K562 (cell line): Measurements from ENCODE around the gene VWA7. TPM values are rescaled to one million over a fixed set of nuclear protein-coding genes. Genes with fewer than 3 reads are reported as not detected.

ENCODE experiments used
- ATF1 ChIP-seq, 2 experiments: fragments of 450-650 bp in 1 of 2; IDR thresholded peaks; 2 replicates each; pipeline ENCODE4 v1.6.1; 2016; ENCODE audit warnings: missing compliant biosample characterization in 1 of 2, missing genetic modification characterization in 1 of 2
- ATF7 ChIP-seq: fragments of 450-650 bp; IDR thresholded peaks from 2 replicates; pipeline ENCODE4 v1.7.1; 2014; ENCODE audit warnings: mild to moderate bottlenecking, moderate library complexity
- CEBPB ChIP-seq: fragments of 450-650 bp; IDR thresholded peaks from 2 replicates; pipeline ENCODE4 v1.6.1; 2016; ENCODE audit warnings: missing genetic modification characterization, missing compliant biosample characterization
- DPF2 ChIP-seq: fragments of 450-650 bp; IDR thresholded peaks from 2 replicates; pipeline ENCODE4 v1.6.1; 2016
- ELF4 ChIP-seq: fragments of 450-650 bp; formaldehyde crosslinking; IDR thresholded peaks from 2 replicates; pipeline ENCODE4 v1.4.0; 2022; ENCODE audit warnings: missing genetic modification characterization
- GABPB1 ChIP-seq: sonication (generic); formaldehyde crosslinking; IDR thresholded peaks from 2 replicates; pipeline ENCODE4 v1.8.0; 2022; ENCODE audit warnings: mild to moderate bottlenecking, missing genetic modification reagents
- HDAC2 ChIP-seq: fragments of 450-650 bp; IDR thresholded peaks from 2 replicates; pipeline ENCODE4 v1.6.1; 2016; ENCODE audit warnings: mild to moderate bottlenecking
- HMG20A ChIP-seq: fragments of 450-650 bp; formaldehyde crosslinking; conservative IDR thresholded peaks from 2 replicates; pipeline ENCODE4 v1.4.0; 2020; ENCODE audit warnings: mild to moderate bottlenecking, mixed read lengths
- JUN ChIP-seq, 2 experiments: sonication (generic) in 1 of 2; formaldehyde crosslinking in 1 of 2; IDR thresholded peaks; 2 replicates each; pipeline versions ENCODE4 v1.6.1 to v1.8.0; 2012 to 2022; ENCODE audit warnings: borderline replicate concordance in 2 of 2, mild to moderate bottlenecking in 2 of 2, improper control_type of control experiment in 1 of 2, low read depth in 1 of 2, low read length in 1 of 2, missing genetic modification reagents in 1 of 2
- NRF1 ChIP-seq, 2 experiments: fragments of 450-650 bp; IDR thresholded peaks in 1 of 2; conservative IDR thresholded peaks in 1 of 2; 2 replicates each; pipeline ENCODE4 v1.6.1; 2014; ENCODE audit warnings: mild to moderate bottlenecking in 2 of 2
- SMAD4 ChIP-seq: fragments of 250-450 bp; sonication (Bioruptor Pico); conservative IDR thresholded peaks from 2 replicates; pipeline ENCODE4 v1.8.0; 2021; ENCODE audit warnings: inconsistent platforms, mild to moderate bottlenecking, moderate library complexity
- TRIM24 ChIP-seq, 2 experiments: fragments of 450-650 bp; IDR thresholded peaks; 2 replicates each; pipeline ENCODE4 v1.6.1; 2016
- ZNF134 ChIP-seq: fragments of 250-450 bp; sonication (Bioruptor Pico); conservative IDR thresholded peaks from 2 replicates; pipeline ENCODE4 v1.4.0; 2020
- ZNF780A ChIP-seq: fragments of 250-450 bp; sonication (Bioruptor Pico); IDR thresholded peaks from 2 replicates; pipeline ENCODE4 v1.5.0; 2021; ENCODE audit warnings: mild to moderate bottlenecking
- ZZZ3 ChIP-seq: fragments of 450-650 bp; IDR thresholded peaks from 2 replicates; pipeline ENCODE4 v1.6.1; 2016; ENCODE audit warnings: antibody characterized with exemption, mild to moderate bottlenecking, moderate library complexity
- polyA plus RNA-seq, 8 experiments: library from polyadenylated mRNA; depleted of rRNA in 4 of 8; stranded (reverse) in 5 of 8; unstranded in 3 of 8; fragments of >200 nt; fragmentation: Nextera tagmentation in 2 of 8; fragmentation: Illumina TruSeq in 1 of 8; extraction: Ambion mirVana in 2 of 8; extraction: Trizol in 1 of 8; gene quantifications; 2 replicates each; pipeline versions ENCODE4 v1.2.1 to v1.2.3, GENCODE V29; 2011 to 2014; ENCODE audit warnings: inconsistent platforms in 1 of 8, missing spikeins in 1 of 8
- total RNA-seq, 7 experiments: library from RNA; depleted of rRNA in 6 of 7; stranded (reverse); fragments of >200 nt in 6 of 7; fragmentation: Illumina TruSeq in 2 of 7; extraction: Trizol in 2 of 7; gene quantifications; 2 replicates each; pipeline versions ENCODE4 v1.2.1 to v1.2.3, GENCODE V29; 2011 to 2021; ENCODE audit warnings: low replicate concordance in 1 of 7
- TF ChIP-seq, protein P1 (sequence below): fragments of 450-650 bp; formaldehyde crosslinking; IDR thresholded peaks from 2 replicates; pipeline ENCODE4 v1.4.0; 2020; ENCODE audit warnings: mild to moderate bottlenecking, moderate library complexity
- TF ChIP-seq, protein P2 (sequence below): IDR thresholded peaks from 2 replicates; pipeline ENCODE4 v1.6.1; 2011; ENCODE audit warnings: borderline replicate concordance, low read depth, mild to moderate bottlenecking, moderate library complexity, low read length; ENCODE audit not compliant: insufficient read depth, poor library complexity, severe bottlenecking
- TF ChIP-seq, protein P3 (sequence below): fragments of 250-450 bp; sonication (Bioruptor Pico); IDR thresholded peaks from 2 replicates; pipeline ENCODE4 v1.4.0; 2020; ENCODE audit warnings: mild to moderate bottlenecking
- TF ChIP-seq, protein P4 (sequence below), 2 experiments: fragments of 200-800 bp in 1 of 2; sonication (Bioruptor generic) in 1 of 2; sonication (generic) in 1 of 2; formaldehyde crosslinking in 1 of 2; IDR thresholded peaks in 1 of 2; conservative IDR thresholded peaks in 1 of 2; 2 replicates each; pipeline versions ENCODE4 v1.5.0 to v1.6.1; 2016 to 2020; ENCODE audit warnings: missing compliant biosample characterization in 1 of 2, missing genetic modification characterization in 1 of 2, missing genetic modification reagents in 1 of 2

VWA7 gene
- total and polyA plus RNA-seq, 9 of the 15 experiments (the other 6 are each of a cell fraction or from before 2014, with no cell fraction given), result 0.18 to 2.9 (median 0.95) TPM

DNA sequence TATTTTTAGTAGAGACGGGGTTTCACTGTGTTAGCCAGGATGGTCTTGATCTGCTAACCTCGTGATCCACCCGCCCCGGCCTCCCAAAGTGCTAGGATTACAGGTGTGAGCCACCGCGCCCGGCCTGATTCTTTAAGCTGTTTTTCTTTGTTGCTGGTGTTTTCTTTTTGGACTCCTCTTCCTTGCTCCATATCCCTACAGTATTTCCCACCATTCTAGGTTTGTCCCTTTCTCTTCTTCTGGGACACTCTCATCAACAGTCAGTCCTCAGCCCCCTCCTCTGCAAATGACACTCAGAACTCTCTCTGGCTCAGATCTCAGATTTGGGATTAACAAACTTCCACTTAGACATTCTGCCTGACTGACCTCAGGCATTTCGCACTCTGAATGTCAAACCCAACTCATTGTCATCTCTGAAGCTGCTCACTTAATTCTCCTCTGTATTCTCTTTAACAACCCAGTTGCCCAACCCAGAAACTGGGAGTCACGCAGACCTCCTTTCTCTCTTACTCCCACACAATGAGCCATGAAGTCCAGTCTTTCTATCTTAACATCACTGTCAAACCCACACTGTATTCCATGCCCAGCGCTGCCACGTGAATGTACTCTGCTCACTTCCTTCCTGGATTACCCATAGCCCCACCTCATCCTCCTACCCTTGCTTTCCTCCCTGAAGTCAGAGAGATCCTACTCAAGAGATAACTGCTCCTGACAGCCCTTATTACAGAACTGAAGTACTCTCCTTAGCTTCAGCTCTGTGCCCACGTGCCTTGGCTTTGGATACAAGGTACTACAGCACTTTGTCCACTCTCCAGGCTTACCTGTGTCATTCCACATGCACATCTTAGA is 51.4 kb downstream of the VWA7 start (continued):
- TF ChIP-seq, protein P1, sequence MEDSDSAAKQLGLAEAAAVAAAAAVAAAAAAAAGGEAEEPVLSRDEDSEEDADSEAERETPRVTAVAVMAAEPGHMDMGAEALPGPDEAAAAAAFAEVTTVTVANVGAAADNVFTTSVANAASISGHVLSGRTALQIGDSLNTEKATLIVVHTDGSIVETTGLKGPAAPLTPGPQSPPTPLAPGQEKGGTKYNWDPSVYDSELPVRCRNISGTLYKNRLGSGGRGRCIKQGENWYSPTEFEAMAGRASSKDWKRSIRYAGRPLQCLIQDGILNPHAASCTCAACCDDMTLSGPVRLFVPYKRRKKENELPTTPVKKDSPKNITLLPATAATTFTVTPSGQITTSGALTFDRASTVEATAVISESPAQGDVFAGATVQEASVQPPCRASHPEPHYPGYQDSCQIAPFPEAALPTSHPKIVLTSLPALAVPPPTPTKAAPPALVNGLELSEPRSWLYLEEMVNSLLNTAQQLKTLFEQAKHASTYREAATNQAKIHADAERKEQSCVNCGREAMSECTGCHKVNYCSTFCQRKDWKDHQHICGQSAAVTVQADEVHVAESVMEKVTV (CRISPR knock-in tag), result peak; percentile 34; the same call in 1 of the 2 replicates
- TF ChIP-seq CEBPB (tag) (peak; percentile 67), ATF7 (peak; percentile 52; the same call in 1 of the 2 replicates), ELF4 (CRISPR knock-in tag) (peak; percentile 97), DPF2 (peak; percentile 82), NRF1 (conservative IDR thresholded peaks at IDR 0.05 in 1 of 2, IDR thresholded peaks at IDR 0.05 in 1 of 2) (peak; percentile 27 to 29; a peak in 1 of 4 replicates), HMG20A (0 out of 2 replicates have a peak, but pooled peaks have one; percentile 60), SMAD4 (CRISPR knock-in tag) (peak; percentile 85), JUN (IDR thresholded peaks at IDR 0.05; ENCODE audit: borderline replicate concordance, low read depth, low read length) (peak; percentile 22; the same call in 1 of the 2 replicates), JUN (CRISPR knock-in tag; IDR thresholded peaks at IDR 0.05; ENCODE audit: borderline replicate concordance) (no peak), ZNF134 (CRISPR knock-in tag) (peak; percentile 36; the same call in 1 of the 2 replicates), TRIM24 (IDR thresholded peaks at IDR 0.05) (0 out of 4 replicates have a peak, but pooled peaks of 1 of the 2 experiments have one; percentile 41), ZZZ3 (no peak), ZNF780A (no peak), ATF1 (CRISPR knock-in tag; IDR thresholded peaks at IDR 0.05) (no peak), ATF1 (tag; IDR thresholded peaks at IDR 0.05) (peak; percentile 68), GABPB1 (CRISPR knock-in tag) (peak; percentile 4; the same call in 1 of the 2 replicates), HDAC2 (peak; percentile 70)
- TF ChIP-seq, protein P2, sequence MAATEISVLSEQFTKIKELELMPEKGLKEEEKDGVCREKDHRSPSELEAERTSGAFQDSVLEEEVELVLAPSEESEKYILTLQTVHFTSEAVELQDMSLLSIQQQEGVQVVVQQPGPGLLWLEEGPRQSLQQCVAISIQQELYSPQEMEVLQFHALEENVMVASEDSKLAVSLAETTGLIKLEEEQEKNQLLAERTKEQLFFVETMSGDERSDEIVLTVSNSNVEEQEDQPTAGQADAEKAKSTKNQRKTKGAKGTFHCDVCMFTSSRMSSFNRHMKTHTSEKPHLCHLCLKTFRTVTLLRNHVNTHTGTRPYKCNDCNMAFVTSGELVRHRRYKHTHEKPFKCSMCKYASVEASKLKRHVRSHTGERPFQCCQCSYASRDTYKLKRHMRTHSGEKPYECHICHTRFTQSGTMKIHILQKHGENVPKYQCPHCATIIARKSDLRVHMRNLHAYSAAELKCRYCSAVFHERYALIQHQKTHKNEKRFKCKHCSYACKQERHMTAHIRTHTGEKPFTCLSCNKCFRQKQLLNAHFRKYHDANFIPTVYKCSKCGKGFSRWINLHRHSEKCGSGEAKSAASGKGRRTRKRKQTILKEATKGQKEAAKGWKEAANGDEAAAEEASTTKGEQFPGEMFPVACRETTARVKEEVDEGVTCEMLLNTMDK, result no peak
- TF ChIP-seq, protein P3, sequence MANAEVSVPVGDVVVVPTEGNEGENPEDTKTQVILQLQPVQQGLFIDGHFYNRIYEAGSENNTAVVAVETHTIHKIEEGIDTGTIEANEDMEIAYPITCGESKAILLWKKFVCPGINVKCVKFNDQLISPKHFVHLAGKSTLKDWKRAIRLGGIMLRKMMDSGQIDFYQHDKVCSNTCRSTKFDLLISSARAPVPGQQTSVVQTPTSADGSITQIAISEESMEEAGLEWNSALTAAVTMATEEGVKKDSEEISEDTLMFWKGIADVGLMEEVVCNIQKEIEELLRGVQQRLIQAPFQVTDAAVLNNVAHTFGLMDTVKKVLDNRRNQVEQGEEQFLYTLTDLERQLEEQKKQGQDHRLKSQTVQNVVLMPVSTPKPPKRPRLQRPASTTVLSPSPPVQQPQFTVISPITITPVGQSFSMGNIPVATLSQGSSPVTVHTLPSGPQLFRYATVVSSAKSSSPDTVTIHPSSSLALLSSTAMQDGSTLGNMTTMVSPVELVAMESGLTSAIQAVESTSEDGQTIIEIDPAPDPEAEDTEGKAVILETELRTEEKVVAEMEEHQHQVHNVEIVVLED (CRISPR knock-in tag), result peak; percentile 36; the same call in 1 of the 2 replicates
- TF ChIP-seq, protein P4, sequence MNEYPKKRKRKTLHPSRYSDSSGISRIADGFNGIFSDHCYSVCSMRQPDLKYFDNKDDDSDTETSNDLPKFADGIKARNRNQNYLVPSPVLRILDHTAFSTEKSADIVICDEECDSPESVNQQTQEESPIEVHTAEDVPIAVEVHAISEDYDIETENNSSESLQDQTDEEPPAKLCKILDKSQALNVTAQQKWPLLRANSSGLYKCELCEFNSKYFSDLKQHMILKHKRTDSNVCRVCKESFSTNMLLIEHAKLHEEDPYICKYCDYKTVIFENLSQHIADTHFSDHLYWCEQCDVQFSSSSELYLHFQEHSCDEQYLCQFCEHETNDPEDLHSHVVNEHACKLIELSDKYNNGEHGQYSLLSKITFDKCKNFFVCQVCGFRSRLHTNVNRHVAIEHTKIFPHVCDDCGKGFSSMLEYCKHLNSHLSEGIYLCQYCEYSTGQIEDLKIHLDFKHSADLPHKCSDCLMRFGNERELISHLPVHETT (CRISPR knock-in tag; conservative IDR thresholded peaks at IDR 0.05 in 1 of 2, IDR thresholded peaks at IDR 0.05 in 1 of 2), result peak in 1 of 2 experiments; percentile 81; a peak in 2 of 4 replicates
